Keratinocyte (primary cell): ENCODE measurements around the gene ATP6V1C2.

Source experiments
- EZH2 ChIP-seq: IDR thresholded peaks from one replicate; pipeline ENCODE4 v1.6.1; 2012; ENCODE audit warnings: inconsistent platforms, mild to moderate bottlenecking, low read length, moderate library complexity
- TF ChIP-seq, protein P1 (sequence below), 3 experiments: IDR thresholded peaks in 1 of 3; conservative IDR thresholded peaks in 1 of 3; optimal IDR thresholded peaks in 1 of 3; 2 replicates in 2 of 3; 3 replicates in 1 of 3; pipeline versions ENCODE3 to v1.5.1; 2011; ENCODE audit warnings: low read length in 3 of 3, mild to moderate bottlenecking in 3 of 3, moderate library complexity in 2 of 3, control low read depth in 1 of 3, inconsistent platforms in 1 of 3; ENCODE audit not compliant: insufficient read depth in 2 of 3; ENCODE audit errors: extremely low read depth in 1 of 3

DNA sequence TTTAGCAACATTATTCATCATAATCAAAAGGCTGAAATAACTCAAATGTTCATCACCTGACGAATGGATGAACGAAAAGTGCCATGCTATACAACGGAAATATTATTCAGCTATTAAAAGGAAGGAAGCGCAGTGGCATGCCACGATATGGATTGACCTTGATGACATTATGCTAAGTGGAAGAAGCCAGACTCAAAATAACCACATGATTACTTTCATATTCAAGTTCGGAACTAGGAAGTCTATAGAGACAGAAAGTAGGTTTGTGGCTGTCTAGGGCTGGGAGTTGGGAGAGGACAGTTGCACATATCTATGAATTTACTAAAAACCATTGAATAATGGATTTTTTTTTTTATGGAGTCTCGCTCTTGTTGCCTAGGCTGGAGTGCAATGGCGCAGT is 104.6 kb downstream of the ATP6V1C2 start:
- TF ChIP-seq, protein P1, sequence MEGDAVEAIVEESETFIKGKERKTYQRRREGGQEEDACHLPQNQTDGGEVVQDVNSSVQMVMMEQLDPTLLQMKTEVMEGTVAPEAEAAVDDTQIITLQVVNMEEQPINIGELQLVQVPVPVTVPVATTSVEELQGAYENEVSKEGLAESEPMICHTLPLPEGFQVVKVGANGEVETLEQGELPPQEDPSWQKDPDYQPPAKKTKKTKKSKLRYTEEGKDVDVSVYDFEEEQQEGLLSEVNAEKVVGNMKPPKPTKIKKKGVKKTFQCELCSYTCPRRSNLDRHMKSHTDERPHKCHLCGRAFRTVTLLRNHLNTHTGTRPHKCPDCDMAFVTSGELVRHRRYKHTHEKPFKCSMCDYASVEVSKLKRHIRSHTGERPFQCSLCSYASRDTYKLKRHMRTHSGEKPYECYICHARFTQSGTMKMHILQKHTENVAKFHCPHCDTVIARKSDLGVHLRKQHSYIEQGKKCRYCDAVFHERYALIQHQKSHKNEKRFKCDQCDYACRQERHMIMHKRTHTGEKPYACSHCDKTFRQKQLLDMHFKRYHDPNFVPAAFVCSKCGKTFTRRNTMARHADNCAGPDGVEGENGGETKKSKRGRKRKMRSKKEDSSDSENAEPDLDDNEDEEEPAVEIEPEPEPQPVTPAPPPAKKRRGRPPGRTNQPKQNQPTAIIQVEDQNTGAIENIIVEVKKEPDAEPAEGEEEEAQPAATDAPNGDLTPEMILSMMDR (optimal IDR thresholded peaks at IDR 0.05 in 1 of 3, IDR thresholded peaks at IDR 0.05 in 1 of 3, conservative IDR thresholded peaks at IDR 0.05 in 1 of 3; ENCODE audit: extremely low read depth in 1 of 3, insufficient read depth in 2 of 3, low read length in 3 of 3): no peak
- no peak for TF ChIP-seq EZH2
